Testis (tissue), 2 donors: ENCODE results near the gene OPCML.

Source experiments
- POLR2A ChIP-seq: fragments of 450-650 bp; IDR thresholded peaks from one replicate; pipeline ENCODE4 v1.6.1; 2017; ENCODE audit warnings: antibody characterized with exemption, mild to moderate bottlenecking, moderate library complexity
- TF ChIP-seq, protein P1 (sequence below), 3 experiments: fragments of 450-650 bp in 2 of 3; fragments of 200-600 bp in 1 of 3; sonication (generic) in 1 of 3; IDR thresholded peaks; one replicate each; pipeline ENCODE4 v1.5.1; 2016 to 2019; ENCODE audit warnings: antibody characterized with exemption in 3 of 3, mild to moderate bottlenecking in 2 of 3, moderate library complexity in 1 of 3

DNA sequence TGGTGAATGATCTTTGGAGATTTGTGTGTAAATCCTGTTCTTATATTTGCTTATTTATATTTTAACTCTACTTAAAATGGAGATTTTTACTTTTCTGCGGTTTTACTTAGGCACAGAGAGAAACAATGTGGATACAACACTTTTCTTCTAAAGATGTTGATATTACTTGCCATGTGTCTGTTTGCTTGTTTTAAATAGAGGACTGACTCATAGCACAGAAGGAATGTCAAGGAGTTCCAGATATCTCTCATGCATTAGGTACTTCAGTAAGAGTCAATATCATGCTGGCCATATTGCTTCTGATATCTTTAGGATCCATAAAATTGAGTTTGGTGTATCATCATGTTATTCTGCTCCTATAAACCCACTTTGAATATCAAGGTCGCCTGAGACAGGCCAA, 395.0 kb downstream of the OPCML start:
- TF ChIP-seq, protein P1, sequence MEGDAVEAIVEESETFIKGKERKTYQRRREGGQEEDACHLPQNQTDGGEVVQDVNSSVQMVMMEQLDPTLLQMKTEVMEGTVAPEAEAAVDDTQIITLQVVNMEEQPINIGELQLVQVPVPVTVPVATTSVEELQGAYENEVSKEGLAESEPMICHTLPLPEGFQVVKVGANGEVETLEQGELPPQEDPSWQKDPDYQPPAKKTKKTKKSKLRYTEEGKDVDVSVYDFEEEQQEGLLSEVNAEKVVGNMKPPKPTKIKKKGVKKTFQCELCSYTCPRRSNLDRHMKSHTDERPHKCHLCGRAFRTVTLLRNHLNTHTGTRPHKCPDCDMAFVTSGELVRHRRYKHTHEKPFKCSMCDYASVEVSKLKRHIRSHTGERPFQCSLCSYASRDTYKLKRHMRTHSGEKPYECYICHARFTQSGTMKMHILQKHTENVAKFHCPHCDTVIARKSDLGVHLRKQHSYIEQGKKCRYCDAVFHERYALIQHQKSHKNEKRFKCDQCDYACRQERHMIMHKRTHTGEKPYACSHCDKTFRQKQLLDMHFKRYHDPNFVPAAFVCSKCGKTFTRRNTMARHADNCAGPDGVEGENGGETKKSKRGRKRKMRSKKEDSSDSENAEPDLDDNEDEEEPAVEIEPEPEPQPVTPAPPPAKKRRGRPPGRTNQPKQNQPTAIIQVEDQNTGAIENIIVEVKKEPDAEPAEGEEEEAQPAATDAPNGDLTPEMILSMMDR (IDR thresholded peaks at IDR 0.05): no peak
- TF ChIP-seq POLR2A: no peak
